Lower leg skin (tissue), 4 donors: Measurements from ENCODE around the gene VAX1. TPM values are rescaled to one million over a fixed set of nuclear protein-coding genes. Genes with fewer than 3 reads are reported as not detected.
"Not testable (repeated sequence)": the region's sequence is repeated elsewhere in the genome, so short reads cannot be mapped to it uniquely, and the experiment has no call there.

Source experiments
- DNase-seq, 2 donors: peaks; one replicate each; pipeline ENCODE4 v3.0.0-alpha.2; 2019; ENCODE audit warnings: low spot score in 2 of 2
- H3K4me3 ChIP-seq: fragments of 200-600 bp; sonication (generic); 2 replicates; pipeline ENCODE4 v1.5.1; 2017; ENCODE audit warnings: mild to moderate bottlenecking, low read depth; ENCODE audit not compliant: poor library complexity, severe bottlenecking
- POLR2A ChIP-seq, 2 donors: fragments of 450-650 bp; IDR thresholded peaks; one replicate each; pipeline ENCODE4 v1.6.1; 2016 to 2017; ENCODE audit warnings: antibody characterized with exemption in 2 of 2, mild to moderate bottlenecking in 1 of 2, moderate library complexity in 1 of 2
- WGBS, 2 donors: methylation state at CpG; one replicate each; pipeline ENCODE4 v1.1.5; 2018; 5-methylcytosine and 5-hydroxymethylcytosine counted together
- intact Hi-C: fragments of 100-400 bp; cut with DNase I; formaldehyde crosslinking; loops from one replicate; pipeline ENCODE4 v1.15.0; 2023; ENCODE audit warnings: low total_unique reads
- total RNA-seq, 4 donors: library from RNA; depleted of rRNA; stranded (reverse); fragments of >200 nt; gene quantifications; one replicate each; pipeline ENCODE4 v1.1.0, GENCODE V29; 2016
- TF ChIP-seq, protein P1 (sequence below), 3 donors: fragments of 450-650 bp; IDR thresholded peaks; one replicate each; pipeline ENCODE4 v1.5.1; 2016; ENCODE audit warnings: antibody characterized with exemption in 3 of 3, mild to moderate bottlenecking in 3 of 3, moderate library complexity in 2 of 3

Gene VAX1, protein sequence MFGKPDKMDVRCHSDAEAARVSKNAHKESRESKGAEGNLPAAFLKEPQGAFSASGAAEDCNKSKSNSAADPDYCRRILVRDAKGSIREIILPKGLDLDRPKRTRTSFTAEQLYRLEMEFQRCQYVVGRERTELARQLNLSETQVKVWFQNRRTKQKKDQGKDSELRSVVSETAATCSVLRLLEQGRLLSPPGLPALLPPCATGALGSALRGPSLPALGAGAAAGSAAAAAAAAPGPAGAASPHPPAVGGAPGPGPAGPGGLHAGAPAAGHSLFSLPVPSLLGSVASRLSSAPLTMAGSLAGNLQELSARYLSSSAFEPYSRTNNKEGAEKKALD
- not detected for total RNA-seq

DNA sequence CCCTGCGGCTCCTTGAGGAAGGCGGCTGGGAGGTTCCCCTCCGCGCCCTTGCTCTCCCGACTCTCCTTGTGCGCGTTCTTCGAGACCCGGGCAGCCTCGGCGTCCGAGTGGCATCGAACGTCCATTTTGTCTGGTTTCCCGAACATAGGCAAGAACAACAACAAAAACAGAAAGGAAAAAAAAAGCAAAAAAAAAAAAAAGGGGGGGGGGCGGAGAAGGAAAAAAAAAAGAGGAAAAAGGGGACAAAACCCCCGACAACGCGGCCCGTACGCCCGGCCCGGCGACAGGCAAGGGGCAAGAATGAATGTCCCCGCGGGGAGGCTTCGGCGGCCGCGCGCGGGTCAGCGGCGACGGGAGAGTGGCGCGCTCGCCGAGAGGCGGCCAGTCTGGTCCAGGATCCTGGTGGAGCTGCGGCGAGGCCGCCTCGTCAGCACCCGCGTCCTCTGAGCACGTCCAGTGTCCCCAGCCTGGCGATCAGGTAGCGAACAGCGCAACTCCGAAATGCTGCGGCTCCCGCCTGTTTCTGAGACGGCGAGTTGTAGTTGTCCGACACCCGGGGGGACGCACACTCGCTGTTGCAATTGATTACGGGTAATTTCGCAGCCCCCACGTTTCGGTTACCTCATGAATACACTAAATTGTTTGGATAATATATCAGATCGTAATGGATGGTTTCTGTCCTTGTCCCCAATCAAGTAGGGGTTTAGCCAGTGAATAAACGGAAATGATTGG, at the start of gene VAX1:
Gene VAX1 (minus strand): TSS at position 360 of the 732 bp plus-strand sequence. CDS start 214 bp downstream, at position 146.
- TF ChIP-seq POLR2A (IDR thresholded peaks at IDR 0.05), result no peak
- TF ChIP-seq, protein P1, sequence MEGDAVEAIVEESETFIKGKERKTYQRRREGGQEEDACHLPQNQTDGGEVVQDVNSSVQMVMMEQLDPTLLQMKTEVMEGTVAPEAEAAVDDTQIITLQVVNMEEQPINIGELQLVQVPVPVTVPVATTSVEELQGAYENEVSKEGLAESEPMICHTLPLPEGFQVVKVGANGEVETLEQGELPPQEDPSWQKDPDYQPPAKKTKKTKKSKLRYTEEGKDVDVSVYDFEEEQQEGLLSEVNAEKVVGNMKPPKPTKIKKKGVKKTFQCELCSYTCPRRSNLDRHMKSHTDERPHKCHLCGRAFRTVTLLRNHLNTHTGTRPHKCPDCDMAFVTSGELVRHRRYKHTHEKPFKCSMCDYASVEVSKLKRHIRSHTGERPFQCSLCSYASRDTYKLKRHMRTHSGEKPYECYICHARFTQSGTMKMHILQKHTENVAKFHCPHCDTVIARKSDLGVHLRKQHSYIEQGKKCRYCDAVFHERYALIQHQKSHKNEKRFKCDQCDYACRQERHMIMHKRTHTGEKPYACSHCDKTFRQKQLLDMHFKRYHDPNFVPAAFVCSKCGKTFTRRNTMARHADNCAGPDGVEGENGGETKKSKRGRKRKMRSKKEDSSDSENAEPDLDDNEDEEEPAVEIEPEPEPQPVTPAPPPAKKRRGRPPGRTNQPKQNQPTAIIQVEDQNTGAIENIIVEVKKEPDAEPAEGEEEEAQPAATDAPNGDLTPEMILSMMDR (IDR thresholded peaks at IDR 0.05), result no peak
- DNase-seq, result no peak
- 3 to 6% methylated on average over 60 to 62 of the region's 65 CpGs for whole genome bisulfite sequencing, 2 donors
- intact Hi-C loops, result no loop called here
- H3K4me3 ChIP-seq, result peak within 1 kb of the TSS; percentile 7

DNA sequence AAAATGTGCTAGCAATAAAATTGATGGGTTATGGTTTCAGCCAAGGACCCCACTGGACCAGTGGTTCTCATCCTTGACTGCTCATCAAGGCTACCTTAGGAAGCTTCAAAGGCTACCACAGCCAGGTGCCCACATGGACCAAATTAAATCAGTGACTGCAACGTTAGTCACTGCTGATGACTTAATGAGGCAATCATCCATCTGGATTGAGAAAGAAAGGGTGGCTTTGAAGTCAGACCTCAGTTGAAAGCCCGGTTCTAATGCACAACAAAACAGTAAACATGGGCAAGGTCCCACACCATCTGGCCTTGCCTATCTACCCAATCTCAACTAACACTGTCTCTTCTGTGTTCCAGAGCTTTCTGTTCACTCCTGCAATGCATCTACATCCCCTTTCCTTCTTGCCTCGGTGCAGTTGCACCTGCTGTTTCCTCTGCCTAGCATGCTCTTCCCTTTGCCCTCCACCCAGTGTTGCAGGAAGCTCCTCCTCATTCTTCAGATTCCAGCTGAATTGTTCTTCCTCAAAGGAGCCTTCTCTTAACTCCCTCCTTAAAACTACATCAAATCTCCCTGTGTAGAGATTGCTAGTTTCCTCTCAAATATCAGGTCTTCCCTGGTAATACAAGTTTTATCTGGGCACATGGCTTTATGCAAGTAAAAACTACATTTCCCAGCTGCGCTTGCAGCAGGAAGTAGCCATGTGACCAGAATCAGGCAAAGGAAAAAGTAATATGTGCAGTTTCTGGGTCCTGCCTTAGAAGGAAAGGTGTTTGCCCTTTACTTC, 49.0 kb upstream of the VAX1 start:
- 42 to 52% methylated on average over 4 of the region's 4 CpGs for WGBS, 2 donors
- intact Hi-C loops, result no loop called here
- no peak overlapping the region for H3K4me3 ChIP-seq
- DNase-seq, result no peak
- no peak for TF ChIP-seq POLR2A (IDR thresholded peaks at IDR 0.05)
- TF ChIP-seq, protein P1 (IDR thresholded peaks at IDR 0.05), result no peak

DNA sequence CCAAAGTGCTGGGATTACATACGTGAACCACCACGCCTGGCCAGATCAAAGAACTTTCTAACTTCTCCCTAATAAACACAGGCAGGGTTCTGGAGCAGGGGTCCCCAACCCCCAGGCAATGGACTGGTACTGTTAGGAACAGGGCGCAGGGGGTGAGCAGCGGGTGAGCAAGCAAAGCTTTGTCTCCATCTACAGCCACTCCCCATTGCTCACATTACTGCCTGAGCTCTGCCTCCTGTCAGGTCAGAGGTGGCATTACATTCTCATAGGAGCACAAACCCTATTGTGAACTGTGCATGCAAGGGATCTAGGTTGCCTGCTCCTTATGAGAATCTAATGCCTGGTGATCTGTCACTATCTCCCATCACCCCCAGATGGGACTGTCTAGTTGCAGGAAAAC, 47.7 kb upstream of the VAX1 start:
- DNase-seq, H3K4me3 ChIP-seq, intact Hi-C loops: not testable (repeated sequence)
- 93 to 96% methylated on average over 4 of the region's 4 CpGs for WGBS, 2 donors

DNA sequence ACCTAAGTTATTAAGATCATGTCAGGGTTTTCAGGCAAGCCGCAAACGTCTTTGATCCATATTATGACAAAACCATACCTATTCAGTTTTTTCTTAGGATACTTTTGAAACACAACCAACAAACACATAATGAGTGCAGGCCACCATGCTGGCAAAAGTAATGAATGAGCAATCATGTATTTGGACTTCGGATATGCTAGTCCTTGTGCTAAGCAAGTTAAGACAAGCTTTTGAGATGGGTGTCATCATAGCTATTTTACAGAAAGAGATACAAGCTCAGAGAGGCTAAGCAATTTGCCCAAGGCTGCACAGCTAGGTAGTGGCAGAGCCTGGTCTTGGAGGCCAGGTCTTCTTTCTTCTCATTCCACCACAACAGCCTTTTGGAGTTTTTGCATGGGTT, 46.8 kb upstream of the VAX1 start:
- intact Hi-C loops, result no loop called here
- WGBS, 2 donors, result 55 to 57% methylated on average over 3 of the region's 3 CpGs
- TF ChIP-seq, protein P1 (IDR thresholded peaks at IDR 0.05), result no peak
- TF ChIP-seq POLR2A (IDR thresholded peaks at IDR 0.05), result no peak
- no peak overlapping the region for H3K4me3 ChIP-seq
- no peak for DNase-seq

DNA sequence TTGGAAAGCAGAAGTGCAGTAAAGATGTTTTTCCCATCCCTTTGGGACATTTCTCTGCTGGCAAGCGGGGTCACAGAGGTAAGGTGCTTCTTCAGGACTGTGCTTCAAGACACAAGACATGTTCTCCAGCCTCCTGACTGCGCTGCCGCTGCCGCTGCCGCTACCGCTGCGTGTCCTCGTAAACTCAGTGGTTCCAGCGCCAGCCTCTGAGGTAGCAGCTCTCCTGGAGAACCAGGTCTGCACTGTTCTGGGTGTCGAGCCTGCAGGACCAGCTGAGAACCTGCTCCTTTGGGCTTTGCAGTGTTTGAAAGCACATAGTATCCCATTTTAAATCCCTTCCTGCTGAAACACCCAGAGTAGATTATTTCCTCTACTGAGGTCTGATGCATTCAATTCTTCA, 46.2 kb upstream of the VAX1 start:
- H3K4me3 ChIP-seq, result no peak overlapping the region
- DNase-seq, result no peak
- TF ChIP-seq POLR2A (IDR thresholded peaks at IDR 0.05), result no peak
- TF ChIP-seq, protein P1 (IDR thresholded peaks at IDR 0.05), result no peak
- 86 to 93% methylated on average over 10 of the region's 10 CpGs for WGBS, 2 donors
- intact Hi-C loops, result no loop called here

DNA sequence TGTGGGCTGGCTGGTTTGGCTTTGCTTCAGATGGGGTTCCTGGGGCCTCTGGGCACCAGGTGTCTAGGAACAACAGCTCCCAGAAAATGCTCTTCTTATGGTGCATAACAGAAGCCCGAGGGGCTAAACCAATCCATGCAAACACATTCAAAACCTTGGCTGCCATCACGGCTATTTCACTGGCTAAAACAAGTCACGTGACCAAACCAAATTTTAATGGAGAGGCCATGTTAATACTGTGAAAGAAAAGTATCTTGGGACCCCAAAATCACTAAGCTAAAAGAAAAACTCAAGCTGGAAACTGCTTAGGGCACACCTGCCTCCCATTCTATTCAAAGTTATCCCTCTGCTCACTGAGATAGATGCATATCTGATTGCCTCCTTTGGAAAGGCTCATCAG, 40.1 kb upstream of the VAX1 start:
- WGBS, 2 donors, result 71 to 79% methylated on average over 3 of the region's 3 CpGs
- no peak for TF ChIP-seq POLR2A (IDR thresholded peaks at IDR 0.05)
- TF ChIP-seq, protein P1 (IDR thresholded peaks at IDR 0.05), result no peak
- no peak for DNase-seq
- no peak overlapping the region for H3K4me3 ChIP-seq
- intact Hi-C loops, result no loop called here
